HG03571 (cell line): Measurements from ENCODE around the gene SAA4.
"Not testable (repeated sequence)": the region's sequence is repeated elsewhere in the genome, so short reads cannot be mapped to it uniquely, and the experiment has no call there.

Experiments
- ATAC-seq: cut with Tn5 transposase; IDR thresholded peaks from one replicate; pipeline ENCODE4 v1.9.1; 2021; ENCODE audit not compliant: unreplicated experiment

SAA4 gene

DNA sequence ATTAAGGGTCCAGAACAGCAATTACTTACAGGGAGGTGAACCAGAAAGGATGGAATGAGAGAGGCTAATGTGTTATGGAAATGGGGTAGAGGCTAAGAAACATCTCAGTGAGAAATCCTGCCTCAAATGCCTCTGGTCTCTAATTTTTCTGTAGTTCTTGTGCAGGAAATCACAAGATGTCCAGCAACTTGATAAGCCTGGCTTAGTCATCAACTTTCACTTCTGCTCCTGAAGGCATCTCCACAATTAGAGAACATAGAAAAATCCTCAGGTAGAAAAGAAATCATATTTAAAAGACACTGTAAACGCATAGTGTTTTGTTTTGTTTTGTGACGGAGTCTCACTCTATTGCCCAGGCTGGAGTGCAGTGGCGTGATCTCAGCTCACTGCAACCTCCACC lies 45.2 kb downstream of the SAA4 start:
- no peak for ATAC-seq

DNA sequence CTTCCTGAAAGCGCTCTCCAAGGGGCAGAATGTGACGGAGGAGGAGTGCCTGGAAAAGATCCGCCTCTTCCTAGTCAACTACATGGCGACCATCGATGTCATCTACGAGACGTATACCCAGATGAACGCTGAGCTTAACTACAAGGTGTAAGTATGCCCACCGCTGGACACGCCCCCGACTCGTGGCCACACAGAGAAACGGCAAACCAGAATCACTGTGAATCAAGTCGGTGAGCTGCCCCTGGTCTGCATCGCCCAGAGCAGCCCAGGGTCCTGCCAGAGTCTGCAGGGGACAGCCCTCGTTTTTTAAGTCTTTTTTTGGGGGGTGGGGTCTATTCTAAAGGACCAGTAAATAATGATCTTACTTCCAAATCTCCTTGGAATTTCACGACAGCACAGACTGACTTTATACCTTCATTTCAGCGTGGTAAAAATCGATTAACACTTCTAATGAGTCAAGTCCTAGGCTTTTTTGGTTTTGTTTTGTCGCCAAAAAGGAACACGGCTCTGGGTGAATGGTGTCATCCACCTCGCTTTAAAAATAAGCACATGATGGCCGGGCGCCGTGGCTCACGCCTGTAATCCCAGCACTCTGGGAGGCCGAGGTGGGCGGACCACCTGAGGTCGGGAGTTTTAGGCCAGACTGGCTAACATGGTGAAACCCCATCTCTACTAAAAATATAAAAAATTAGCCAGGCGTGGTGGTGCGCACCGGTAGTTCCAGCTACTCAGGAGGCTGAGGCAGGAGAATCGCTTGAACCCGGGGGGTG lies 46.9 kb downstream of the SAA4 start:
- ATAC-seq, result not testable (repeated sequence)

DNA sequence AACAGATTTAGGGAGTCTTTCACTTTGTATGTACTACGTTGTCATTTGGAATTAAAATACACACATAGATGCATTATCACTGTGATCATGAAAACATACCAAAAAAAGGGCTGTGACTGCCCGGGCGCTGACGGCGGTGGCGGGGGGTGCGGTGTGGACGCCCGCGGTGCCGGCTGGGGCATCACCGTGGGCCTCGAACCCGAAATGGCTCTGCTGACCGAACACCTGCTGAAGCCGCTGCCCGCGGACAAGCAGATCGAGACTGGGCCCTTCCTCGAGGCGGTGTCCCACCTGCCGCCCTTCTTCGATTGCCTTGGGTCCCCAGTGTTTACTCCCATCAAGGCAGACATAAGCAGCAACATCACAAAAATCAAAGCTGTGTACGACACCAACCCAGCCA lies 47.8 kb downstream of the SAA4 start:
- ATAC-seq, result no peak
